ES-I3 (cell line): ENCODE data around the gene CCDC187.
"Not testable (repeated sequence)": the region's sequence is repeated elsewhere in the genome, so short reads cannot be mapped to it uniquely, and the experiment has no call there.

ENCODE experiments used
- H3K36me3 ChIP-seq: 2 replicates; pipeline ENCODE4 v1.6.1; 2013; ENCODE audit warnings: mild to moderate bottlenecking, low read length, control low read depth, moderate library complexity; ENCODE audit not compliant: insufficient read depth
- H3K4me1 ChIP-seq: 2 replicates; pipeline ENCODE4 v1.6.1; 2013; ENCODE audit warnings: mild to moderate bottlenecking, control low read depth, low read length; ENCODE audit not compliant: insufficient read depth
- H3K9ac ChIP-seq: 2 replicates; pipeline ENCODE4 v1.6.1; 2013; ENCODE audit warnings: low read depth, mild to moderate bottlenecking, low read length, moderate library complexity
- H3K9me3 ChIP-seq: 2 replicates; pipeline ENCODE4 v1.6.1; 2013; ENCODE audit warnings: mild to moderate bottlenecking, low read length, moderate library complexity; ENCODE audit not compliant: control insufficient read depth, insufficient read depth

Gene CCDC187

GRCh38 chr9:136266641-136267040 lies 37.3 kb downstream of the CCDC187 start:
- not testable (repeated sequence) for H3K9me3 ChIP-seq, H3K36me3 ChIP-seq, H3K4me1 ChIP-seq
- H3K9ac ChIP-seq, result peak overlapping the region; percentile 29; the same call in 1 of the 2 replicates

- Histone ChIP-seq H3K9ac (no peak overlapping the region), H3K4me1 (no peaks in the 10 kb centered on the region), H3K9me3 (no peaks in the 10 kb centered on the region), H3K36me3 (no peaks in the 10 kb centered on the region)
Measured at GRCh38 chr9:136265561-136266355, 38.1 kb downstream of the CCDC187 start.

GRCh38 chr9:136264441-136265405 lies 39.2 kb downstream of the CCDC187 start:
- H3K9ac ChIP-seq, result no peak overlapping the region
- H3K9me3 ChIP-seq, result no peaks in the 10 kb centered on the region
- H3K36me3 ChIP-seq, result no peaks in the 10 kb centered on the region
- H3K4me1 ChIP-seq, result peaks cover under 1% of the 10 kb centered on the region; the same call in 1 of the 2 replicates

- H3K4me1 ChIP-seq, result peaks cover 5% of the 10 kb centered on the region; the same call in 1 of the 2 replicates
- no peaks in the 10 kb centered on the region for H3K36me3 ChIP-seq
- H3K9ac ChIP-seq, result no peak overlapping the region
- H3K9me3 ChIP-seq, result no peaks in the 10 kb centered on the region
Measured at GRCh38 chr9:136264031-136264430, 39.9 kb downstream of the CCDC187 start.

GRCh38 chr9:136262671-136263178 lies 41.2 kb downstream of the CCDC187 start:
- no peaks in the 10 kb centered on the region for H3K9me3 ChIP-seq
- H3K4me1 ChIP-seq, result peaks cover 5% of the 10 kb centered on the region; the same call in 1 of the 2 replicates
- H3K36me3 ChIP-seq, result no peaks in the 10 kb centered on the region
- no peak overlapping the region for H3K9ac ChIP-seq

- Histone ChIP-seq H3K9ac (no peak overlapping the region), H3K36me3 (no peaks in the 10 kb centered on the region), H3K4me1 (peaks cover 5% of the 10 kb centered on the region; the same call in 1 of the 2 replicates), H3K9me3 (no peaks in the 10 kb centered on the region)
Measured at GRCh38 chr9:136261686-136262430, 42.0 kb downstream of the CCDC187 start.

GRCh38 chr9:136260936-136261472 lies 42.9 kb downstream of the CCDC187 start:
- Histone ChIP-seq H3K9me3 (no peaks in the 10 kb centered on the region), H3K36me3 (no peaks in the 10 kb centered on the region), H3K9ac (no peak overlapping the region), H3K4me1 (peaks cover 5% of the 10 kb centered on the region; the same call in 1 of the 2 replicates)

- Histone ChIP-seq H3K36me3 (no peaks in the 10 kb centered on the region), H3K9me3 (no peaks in the 10 kb centered on the region), H3K4me1 (peaks cover 5% of the 10 kb centered on the region; the same call in 1 of the 2 replicates), H3K9ac (no peak overlapping the region)
Measured at GRCh38 chr9:136260521-136260920, 43.4 kb downstream of the CCDC187 start.

GRCh38 chr9:136259836-136260235 lies 44.1 kb downstream of the CCDC187 start:
- peaks cover 5% of the 10 kb centered on the region; the same call in 1 of the 2 replicates for H3K4me1 ChIP-seq
- no peaks in the 10 kb centered on the region for H3K36me3 ChIP-seq
- H3K9ac ChIP-seq, result no peak overlapping the region
- no peaks in the 10 kb centered on the region for H3K9me3 ChIP-seq

GRCh38 chr9:136259517-136259813 lies 44.4 kb downstream of the CCDC187 start:
- Histone ChIP-seq H3K9me3 (no peaks in the 10 kb centered on the region), H3K9ac (no peak overlapping the region), H3K36me3 (no peaks in the 10 kb centered on the region), H3K4me1 (peaks cover 5% of the 10 kb centered on the region; the same call in 1 of the 2 replicates)

GRCh38 chr9:136258786-136259516 lies 44.9 kb downstream of the CCDC187 start:
- no peak overlapping the region for H3K9ac ChIP-seq
- H3K4me1 ChIP-seq, result peaks cover 5% of the 10 kb centered on the region; the same call in 1 of the 2 replicates
- no peaks in the 10 kb centered on the region for H3K36me3 ChIP-seq
- H3K9me3 ChIP-seq, result no peaks in the 10 kb centered on the region

GRCh38 chr9:136258299-136258625 lies 45.6 kb downstream of the CCDC187 start:
- H3K9me3 ChIP-seq, result no peaks in the 10 kb centered on the region
- no peak overlapping the region for H3K9ac ChIP-seq
- no peaks in the 10 kb centered on the region for H3K36me3 ChIP-seq
- H3K4me1 ChIP-seq, result peaks cover 5% of the 10 kb centered on the region; the same call in 1 of the 2 replicates
